HepG2 (cell line): ENCODE results near the gene MED12L. TPM values are rescaled to one million over a fixed set of nuclear protein-coding genes. Genes with fewer than 3 reads are reported as not detected.

Experiments
- ATAC-seq: fragments of 200-7000 bp; cut with Tn5 transposase; 3 replicates; pipeline ENCODE4 v1.9.1; 2020; ENCODE audit warnings: mild to moderate bottlenecking, moderate library complexity
- BruUV-seq: library from RNA; stranded (reverse); fragments of 400-500 nt; replicated peaks from 2 replicates; lab custom pipeline; 2021; lab: Mats Ljungman, UMichigan
- CTCF ChIA-PET: fragments of 300-600 bp; formaldehyde crosslinking; extraction: SDS; loops from one replicate; lab custom pipeline; 2021; ENCODE audit warnings: low total read pairs, inconsistent platforms, low intra/inter-chr PET ratio; lab: Yijun Ruan, JAX
- POLR2A ChIA-PET: fragments of 350-600 bp; sonication (Branson Sonifier 250); formaldehyde crosslinking; loops from one replicate; lab custom pipeline; 2020; ENCODE audit warnings: antibody characterized with exemption, inconsistent platforms; lab: Yijun Ruan, JAX
- DNase-seq: peaks from one replicate; pipeline ENCODE4 v3.0.0-alpha.2; 2015; ENCODE audit warnings: low spot score
- FAIRE-seq: peaks from 3 replicates; lab custom pipeline; 2011; peaks lifted over from hg19 to GRCh38; lab: Jason Lieb, UNC
- H2AFZ ChIP-seq: one replicate; pipeline ENCODE4 v1.6.1; 2011; ENCODE audit warnings: low read length, inconsistent platforms
- H3K27ac ChIP-seq: fragments of 300-600 bp; 3 replicates; pipeline ENCODE4 v1.8.0; 2011; ENCODE audit warnings: mixed run types, mild to moderate bottlenecking, mixed read lengths, low read length, inconsistent platforms; ENCODE audit not compliant: insufficient read depth; ENCODE audit errors: extremely low read length
- H3K27me3 ChIP-seq, 2 experiments: fragments of 200-600 bp in 1 of 2; 2 replicates in 1 of 2; 3 replicates in 1 of 2; pipeline versions ENCODE4 v1.6.0 to v1.8.0; 2011; ENCODE audit warnings: low read length in 2 of 2, mild to moderate bottlenecking in 2 of 2, moderate library complexity in 2 of 2, inconsistent platforms in 1 of 2; ENCODE audit not compliant: insufficient read depth in 2 of 2, control insufficient read depth in 1 of 2
- H3K36me3 ChIP-seq, 2 experiments: fragments of 200-600 bp in 1 of 2; replicated peaks in 1 of 2; 2 replicates in 1 of 2; 3 replicates in 1 of 2; pipeline versions ENCODE4 v1.5.1 to v1.8.0; 2011; ENCODE audit warnings: low read length in 2 of 2, inconsistent platforms in 1 of 2; ENCODE audit not compliant: insufficient read depth in 2 of 2, control insufficient read depth in 1 of 2
- H3K4me1 ChIP-seq: 2 replicates; pipeline ENCODE4 v1.5.1; 2012; ENCODE audit warnings: low read length, inconsistent platforms; ENCODE audit not compliant: insufficient read depth
- H3K4me2 ChIP-seq: 2 replicates; pipeline ENCODE4 v1.6.0; 2011; ENCODE audit warnings: low read depth, low read length, inconsistent platforms
- H3K4me3 ChIP-seq, 3 experiments: fragments of 200-600 bp in 1 of 3; sonication (generic), shearing (Covaris generic) in 1 of 3; replicated peaks in 1 of 3; 2 replicates each; pipeline ENCODE4 v1.5.1; 2011 to 2016; ENCODE audit warnings: low read length in 3 of 3, inconsistent platforms in 2 of 3, low read depth in 2 of 3, mild to moderate bottlenecking in 2 of 3, control low read depth in 1 of 3, mixed read lengths in 1 of 3; ENCODE audit not compliant: insufficient read depth in 1 of 3
- H3K79me2 ChIP-seq: one replicate; pipeline ENCODE4 v1.6.1; 2011; ENCODE audit warnings: low read length, inconsistent platforms; ENCODE audit not compliant: insufficient read depth
- H3K9ac ChIP-seq: 2 replicates; pipeline ENCODE4 v1.6.0; 2011; ENCODE audit warnings: mild to moderate bottlenecking, low read depth, low read length, inconsistent platforms; ENCODE audit not compliant: insufficient read depth
- H3K9me3 ChIP-seq: 2 replicates; pipeline ENCODE4 v1.5.1; 2012; ENCODE audit warnings: mild to moderate bottlenecking, low read length
- H4K20me1 ChIP-seq: 2 replicates; pipeline ENCODE4 v1.6.0; 2011; ENCODE audit warnings: inconsistent platforms, mild to moderate bottlenecking, low read length, moderate library complexity; ENCODE audit not compliant: insufficient read depth
- ARID3A ChIP-seq: IDR thresholded peaks from 2 replicates; pipeline ENCODE4 v1.6.1; 2012; ENCODE audit warnings: low read depth, low read length, improper control_type of control experiment
- CREB1 ChIP-seq, 2 experiments: fragments of 450-650 bp in 1 of 2; IDR thresholded peaks; 2 replicates each; pipeline ENCODE4 v1.6.1; 2016 to 2017; ENCODE audit warnings: control low read depth in 1 of 2, mild to moderate bottlenecking in 1 of 2, missing compliant biosample characterization in 1 of 2, missing genetic modification characterization in 1 of 2
- HCFC1 ChIP-seq: fragments of 150-350 bp; IDR thresholded peaks from 2 replicates; pipeline ENCODE4 v1.6.1; 2014; ENCODE audit warnings: low read depth, low read length
- KLF11 ChIP-seq: IDR thresholded peaks from 2 replicates; pipeline ENCODE4 v1.6.1; 2016; ENCODE audit warnings: missing compliant biosample characterization
- NAIF1 ChIP-seq: sonication (generic); formaldehyde crosslinking; IDR thresholded peaks from 2 replicates; pipeline ENCODE4 v1.5.0; 2020; ENCODE audit warnings: mild to moderate bottlenecking, missing genetic modification reagents, borderline replicate concordance
- RFXANK ChIP-seq: IDR thresholded peaks from 2 replicates; pipeline ENCODE4 v1.6.1; 2016
- SETDB1 ChIP-seq: sonication (generic); formaldehyde crosslinking; IDR thresholded peaks from 2 replicates; pipeline ENCODE4 v1.5.1; 2020; ENCODE audit warnings: missing genetic modification reagents, mild to moderate bottlenecking, borderline replicate concordance
- SIX1 ChIP-seq: sonication (generic); formaldehyde crosslinking; IDR thresholded peaks from 2 replicates; pipeline ENCODE4 v1.4.0; 2020; ENCODE audit warnings: missing genetic modification reagents, borderline replicate concordance
- SKI ChIP-seq: fragments of 450-650 bp; IDR thresholded peaks from one replicate; pipeline ENCODE4 v1.6.1; 2018; ENCODE audit warnings: mild to moderate bottlenecking; ENCODE audit not compliant: partially characterized antibody
- THYN1 ChIP-seq: sonication (generic); formaldehyde crosslinking; IDR thresholded peaks from 2 replicates; pipeline ENCODE4 v1.8.1; 2023; ENCODE audit warnings: low read depth, mild to moderate bottlenecking, moderate library complexity, missing genetic modification reagents, borderline replicate concordance
- ZBTB21 ChIP-seq: sonication (generic); formaldehyde crosslinking; IDR thresholded peaks from 2 replicates; pipeline ENCODE4 v1.4.0; 2020; ENCODE audit warnings: missing genetic modification reagents
- ZBTB49 ChIP-seq: sonication (generic); formaldehyde crosslinking; IDR thresholded peaks from 2 replicates; pipeline ENCODE4 v1.4.0; 2020; ENCODE audit warnings: missing genetic modification reagents, borderline replicate concordance
- ZKSCAN8 ChIP-seq: IDR thresholded peaks from 2 replicates; pipeline ENCODE4 v1.6.1; 2016; ENCODE audit warnings: borderline replicate concordance, missing genetic modification reagents, missing compliant biosample characterization
- ZNF235 ChIP-seq: sonication (generic); formaldehyde crosslinking; IDR thresholded peaks from 2 replicates; pipeline ENCODE4 v1.8.1; 2023; ENCODE audit warnings: mild to moderate bottlenecking, missing genetic modification reagents, borderline replicate concordance
- ZNF543 ChIP-seq: sonication (generic); formaldehyde crosslinking; IDR thresholded peaks from 2 replicates; pipeline ENCODE4 v1.4.0; 2020; ENCODE audit warnings: mild to moderate bottlenecking, missing genetic modification reagents
- ZNF576 ChIP-seq: sonication (generic); formaldehyde crosslinking; IDR thresholded peaks from 2 replicates; pipeline ENCODE4 v1.4.0; 2020; ENCODE audit warnings: mild to moderate bottlenecking, missing genetic modification reagents
- ZSCAN25 ChIP-seq: sonication (generic); formaldehyde crosslinking; IDR thresholded peaks from 2 replicates; pipeline ENCODE4 v1.8.0; 2022; ENCODE audit warnings: mild to moderate bottlenecking, missing genetic modification reagents
- WGBS: methylation state at CpG from one replicate; pipeline ENCODE4 v1.1.6; 2017; ENCODE audit warnings: low lambda C conversion rate; 5-methylcytosine and 5-hydroxymethylcytosine counted together
- in situ Hi-C: cut with HindIII; loops from 2 replicates; pipeline ENCODE4 v1.10.0; 2017; ENCODE audit warnings: low pct_unique_long_range_greater_than_20kb; ENCODE audit not compliant: extremely low pct_ligation_motif_present
- intact Hi-C: fragments of 100-400 bp; cut with micrococcal nuclease; formaldehyde crosslinking; loops from one replicate; pipeline ENCODE4 v1.10.0; 2022; ENCODE audit not compliant: unreplicated experiment
- polyA plus RNA-seq, 8 experiments: library from polyadenylated mRNA; depleted of rRNA in 3 of 8; stranded (reverse) in 7 of 8; unstranded in 1 of 8; fragments of >200 nt; fragmentation: Illumina TruSeq in 4 of 8; extraction: Trizol in 4 of 8; gene quantifications; 2 replicates each; pipeline versions ENCODE4 v1.2.1 to v1.2.3, GENCODE V29; 2011 to 2016; ENCODE audit warnings: low read depth in 4 of 8, missing spikeins in 1 of 8, mixed read lengths in 1 of 8; ENCODE audit not compliant: insufficient read depth in 1 of 8
- total RNA-seq, 5 experiments: library from RNA; depleted of rRNA; stranded (reverse); fragments of >200 nt; fragmentation: Illumina TruSeq; extraction: Trizol; gene quantifications; 2 replicates each; pipeline ENCODE4 v1.2.3, GENCODE V29; 2016; ENCODE audit warnings: low read depth in 1 of 5

Gene MED12L
- total and polyA plus RNA-seq, 2 of the 13 experiments (the other 11 are each of a cell fraction or from before 2014, with no cell fraction given) = 0.07 to 0.64 TPM

GRCh38 chr3:151402349-151402748 lies 316.9 kb downstream of the MED12L start:
- no peaks in the 10 kb centered on the region for H3K4me1 ChIP-seq
- DNase-seq (no peak), FAIRE-seq (no peak), ATAC-seq (no peak)
- intact Hi-C loops = no loop called here
- no peak overlapping the region for H3K4me2 ChIP-seq
- ChIA-PET POLR2A (no interaction called here), CTCF (no interaction called here)
- H3K27ac ChIP-seq = no peak overlapping the region
- H3K9me3 ChIP-seq = no peaks in the 10 kb centered on the region
- no peaks in the 10 kb centered on the region for H3K27me3 ChIP-seq
- TF ChIP-seq KLF11 (CRISPR knock-in tag) = no peak
- TF ChIP-seq ZBTB21 (CRISPR knock-in tag) = no peak
- no peak for TF ChIP-seq CREB1 (IDR thresholded peaks at IDR 0.05)
- TF ChIP-seq CREB1 (CRISPR knock-in tag; IDR thresholded peaks at IDR 0.05) = no peak
- no peak for TF ChIP-seq ARID3A
- TF ChIP-seq SETDB1 = no peak
- TF ChIP-seq ZSCAN25 (CRISPR knock-in tag) = no peak
- no peak for TF ChIP-seq ZNF576 (CRISPR knock-in tag)
- no peak for TF ChIP-seq ZBTB49 (CRISPR knock-in tag)
- no peak for TF ChIP-seq ZKSCAN8 (CRISPR knock-in tag)
- TF ChIP-seq ZNF235 (CRISPR knock-in tag) = no peak
- no peak for TF ChIP-seq HCFC1
- no peak for TF ChIP-seq THYN1 (CRISPR knock-in tag)
- TF ChIP-seq SKI = no peak
- TF ChIP-seq ZNF543 (CRISPR knock-in tag) = no peak
- no peak for TF ChIP-seq RFXANK (CRISPR knock-in tag)
- TF ChIP-seq NAIF1 (CRISPR knock-in tag) = no peak
- no peak for TF ChIP-seq SIX1 (CRISPR knock-in tag)
- no peaks in the 10 kb centered on the region for H3K36me3 ChIP-seq
- H2AFZ ChIP-seq = no peak overlapping the region
- no TSS peak for BruUV-seq
- no peak overlapping the region for H3K4me3 ChIP-seq
- 28% methylated on average over 3 of the region's 3 CpGs for WGBS
- no peak overlapping the region for H3K9ac ChIP-seq
- H3K79me2 ChIP-seq = no peaks in the 10 kb centered on the region
- in situ Hi-C loops = no loop called here
- H4K20me1 ChIP-seq = no peaks in the 10 kb centered on the region
